Vagina (tissue), 2 donors: ENCODE data around the gene EVC2. TPM values are rescaled to one million over a fixed set of nuclear protein-coding genes. Genes with fewer than 3 reads are reported as not detected.

Source experiments
- DNase-seq, 2 donors: peaks; one replicate each; pipeline ENCODE4 v3.0.0-alpha.2; 2017; ENCODE audit errors: extremely low spot score in 2 of 2
- H3K27ac ChIP-seq: fragments of 200-600 bp; sonication (generic); one replicate; pipeline ENCODE4 v1.5.1; 2019
- H3K27me3 ChIP-seq: fragments of 200-600 bp; sonication (generic); one replicate; pipeline ENCODE4 v1.5.1; 2019
- H3K36me3 ChIP-seq, 2 donors: fragments of 200-600 bp; sonication (generic); one replicate each; pipeline ENCODE4 v1.5.1; 2017 to 2019
- H3K4me1 ChIP-seq: fragments of 200-600 bp; sonication (generic); one replicate; pipeline ENCODE4 v1.5.1; 2019
- H3K4me3 ChIP-seq, 2 donors: fragments of 200-600 bp; sonication (generic); 1 replicate in 1 of 2; 2 replicates in 1 of 2; pipeline ENCODE4 v1.5.1; 2016 to 2019
- H3K9me3 ChIP-seq: fragments of 200-600 bp; sonication (generic); one replicate; pipeline ENCODE4 v1.5.1; 2019
- CTCF ChIP-seq, 3 experiments: fragments of 450-650 bp in 2 of 3; fragments of 200-600 bp in 1 of 3; sonication (generic) in 1 of 3; IDR thresholded peaks; one replicate each; pipeline ENCODE4 v1.5.1; 2017 to 2019; ENCODE audit warnings: antibody characterized with exemption in 3 of 3, mild to moderate bottlenecking in 2 of 3, moderate library complexity in 2 of 3
- POLR2A ChIP-seq, 2 donors: fragments of 450-650 bp; IDR thresholded peaks; one replicate each; pipeline ENCODE4 v1.6.1; 2017; ENCODE audit warnings: antibody characterized with exemption in 2 of 2, mild to moderate bottlenecking in 2 of 2, moderate library complexity in 2 of 2
- POLR2AphosphoS5 ChIP-seq, 2 donors: sonication (generic); formaldehyde crosslinking; IDR thresholded peaks; one replicate each; pipeline ENCODE4 v1.9.0; 2017; ENCODE audit warnings: antibody characterized with exemption in 2 of 2, mild to moderate bottlenecking in 2 of 2, low read depth in 1 of 2; ENCODE audit not compliant: insufficient read depth in 1 of 2
- intact Hi-C: fragments of 100-400 bp; cut with DNase I; formaldehyde crosslinking; loops from one replicate; pipeline ENCODE4 v1.15.1; 2023
- total RNA-seq: library from RNA; depleted of rRNA; stranded (reverse); fragments of >200 nt; gene quantifications from one replicate; pipeline ENCODE4 v1.2.3, GENCODE V29; 2016

The EVC2 gene
- total RNA-seq, 1 donor from 2014 or later = 23.8 TPM

GRCh38 chr4:5746250-5746649, 37.9 kb upstream of the EVC2 start:
- no peak for DNase-seq
- Histone ChIP-seq H3K27me3 (no peaks in the 10 kb centered on the region), H3K4me1 (peaks cover 13% of the 10 kb centered on the region), H3K9me3 (no peaks in the 10 kb centered on the region), H3K27ac (no peak overlapping the region), H3K4me3 (no peak overlapping the region), H3K36me3 (peaks cover 0 to 41% of the 10 kb centered on the region in 2 donors)
- TF ChIP-seq POLR2AphosphoS5 (IDR thresholded peaks at IDR 0.05; ENCODE audit: insufficient read depth in 1 of 2, low read depth in 1 of 2) (no peak), POLR2A (IDR thresholded peaks at IDR 0.05) (no peak), CTCF (IDR thresholded peaks at IDR 0.05) (no peak)
- intact Hi-C loops = loop anchor here (2.0 kb wide), 1 partner anchor 21 kb away; no protein-coding TSS in a partner anchor

GRCh38 chr4:5742968-5743367, 34.6 kb upstream of the EVC2 start:
- no peak overlapping the region for H3K4me3 ChIP-seq
- intact Hi-C loops = no loop called here
- H3K36me3 ChIP-seq = peaks cover 0 to 27% of the 10 kb centered on the region in 2 donors
- H3K9me3 ChIP-seq = no peaks in the 10 kb centered on the region
- TF ChIP-seq POLR2AphosphoS5 (IDR thresholded peaks at IDR 0.05; ENCODE audit: insufficient read depth in 1 of 2, low read depth in 1 of 2) (no peak), POLR2A (IDR thresholded peaks at IDR 0.05) (no peak), CTCF (IDR thresholded peaks at IDR 0.05) (no peak)
- peaks cover 13% of the 10 kb centered on the region for H3K4me1 ChIP-seq
- H3K27ac ChIP-seq = no peak overlapping the region
- no peaks in the 10 kb centered on the region for H3K27me3 ChIP-seq
- no peak for DNase-seq

- TF ChIP-seq CTCF (IDR thresholded peaks at IDR 0.05) = no peak
- no peak for TF ChIP-seq POLR2A (IDR thresholded peaks at IDR 0.05)
- TF ChIP-seq POLR2AphosphoS5 (IDR thresholded peaks at IDR 0.05; ENCODE audit: insufficient read depth in 1 of 2, low read depth in 1 of 2) = no peak
- Histone ChIP-seq H3K9me3 (no peaks in the 10 kb centered on the region), H3K36me3 (peaks cover 0 to 29% of the 10 kb centered on the region in 2 donors)
Measured at GRCh38 chr4:5742388-5742787, 34.0 kb upstream of the EVC2 start.

GRCh38 chr4:5738061-5738460, 29.7 kb upstream of the EVC2 start:
- intact Hi-C loops = no loop called here
- H3K4me1 ChIP-seq = no peaks in the 10 kb centered on the region
- no peaks in the 10 kb centered on the region for H3K9me3 ChIP-seq
- no peak for DNase-seq
- peaks cover 0 to 32% of the 10 kb centered on the region in 2 donors for H3K36me3 ChIP-seq
- no peak overlapping the region for H3K27ac ChIP-seq
- no peaks in the 10 kb centered on the region for H3K27me3 ChIP-seq
- H3K4me3 ChIP-seq = no peak overlapping the region
- TF ChIP-seq POLR2AphosphoS5 (IDR thresholded peaks at IDR 0.05; ENCODE audit: insufficient read depth in 1 of 2, low read depth in 1 of 2) = no peak
- TF ChIP-seq CTCF (IDR thresholded peaks at IDR 0.05) = no peak
- TF ChIP-seq POLR2A (IDR thresholded peaks at IDR 0.05) = no peak

More at GRCh38 chr4:5742388-5742787, 34.0 kb upstream of the EVC2 start:
- no peak for DNase-seq
- H3K27me3 ChIP-seq = no peaks in the 10 kb centered on the region
- peaks cover 8% of the 10 kb centered on the region for H3K4me1 ChIP-seq
- no peak overlapping the region for H3K27ac ChIP-seq
- intact Hi-C loops = no loop called here
- H3K4me3 ChIP-seq = no peak overlapping the region

- DNase-seq = no peak
- H3K27ac ChIP-seq = no peak overlapping the region
- H3K27me3 ChIP-seq = no peaks in the 10 kb centered on the region
- H3K9me3 ChIP-seq = no peaks in the 10 kb centered on the region
- H3K4me3 ChIP-seq = no peak overlapping the region
- TF ChIP-seq POLR2A (IDR thresholded peaks at IDR 0.05) (no peak), CTCF (IDR thresholded peaks at IDR 0.05) (no peak), POLR2AphosphoS5 (IDR thresholded peaks at IDR 0.05; ENCODE audit: insufficient read depth in 1 of 2, low read depth in 1 of 2) (no peak)
- no peaks in the 10 kb centered on the region for H3K4me1 ChIP-seq
- intact Hi-C loops = no loop called here
- H3K36me3 ChIP-seq = peaks cover 0 to 30% of the 10 kb centered on the region in 2 donors
Measured at GRCh38 chr4:5735463-5735862, 27.1 kb upstream of the EVC2 start.
